Activated CD8-positive, alpha-beta memory T cell treated with anti-CD3 and anti-CD28 coated beads for 24 hours (primary cell): ENCODE results near the gene DLX3.

Experiments
- DNase-seq: peaks from one replicate; pipeline ENCODE4 v3.0.0-alpha.2; 2020

Gene DLX3

GRCh38 chr17:49952912-49953497 lies 42.0 kb downstream of the DLX3 start:
- no peak for DNase-seq

DNA sequence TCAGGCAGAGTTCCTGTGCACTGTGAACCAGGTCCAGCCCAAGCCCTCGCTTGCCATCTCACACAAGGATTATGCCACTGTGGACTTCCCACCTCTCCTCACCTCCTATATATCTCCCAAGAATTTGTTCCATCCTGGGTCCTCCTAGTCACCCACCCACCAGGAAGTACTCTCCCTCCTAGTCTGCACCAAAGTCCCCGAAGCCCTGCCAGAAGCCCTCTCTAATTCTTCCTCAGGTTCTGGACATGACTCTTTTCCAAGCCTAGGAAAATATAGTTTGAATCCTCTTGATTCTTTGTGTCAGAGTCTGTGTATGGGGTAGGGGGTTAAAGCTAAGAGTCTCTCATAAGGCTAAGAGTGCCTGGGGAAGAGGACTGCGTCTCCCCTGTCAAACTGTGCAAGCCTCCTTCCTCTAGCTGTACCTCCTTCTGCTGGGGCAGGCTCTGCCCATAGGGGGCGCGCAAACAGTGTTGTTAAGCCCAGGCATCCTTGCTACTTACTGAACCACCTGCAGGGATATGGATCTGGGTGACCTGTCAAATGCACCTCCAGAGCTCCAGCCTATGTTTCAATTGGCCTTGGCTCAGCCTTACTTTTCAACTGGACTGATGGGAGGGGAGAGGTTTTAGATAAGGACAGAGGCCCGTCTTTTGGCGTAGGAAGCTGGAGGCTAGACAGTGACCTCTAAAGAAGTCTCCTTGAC lies 42.7 kb downstream of the DLX3 start:
- DNase-seq, result peak; percentile 92

- DNase-seq, result no peak
Measured at GRCh38 chr17:49951362-49952082, 43.5 kb downstream of the DLX3 start.

DNA sequence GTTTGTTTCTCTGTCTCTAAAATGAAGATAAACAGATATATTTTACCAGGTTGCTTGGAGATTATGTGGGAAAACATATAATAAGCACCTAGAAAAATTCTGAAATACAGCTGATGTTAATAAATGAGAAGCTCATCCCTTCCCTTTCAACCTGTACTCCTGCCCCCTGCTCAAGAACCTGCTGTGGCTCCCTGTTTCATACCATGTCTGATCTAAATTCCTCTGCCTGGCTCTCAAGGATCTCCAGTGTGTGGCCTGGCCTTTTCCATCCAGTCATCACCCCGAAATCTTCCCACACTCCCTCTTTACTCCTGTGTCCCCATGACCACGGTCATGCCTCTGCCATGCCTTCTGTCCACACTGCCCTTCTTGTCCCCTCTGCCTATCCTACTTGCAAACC lies 45.4 kb downstream of the DLX3 start:
- no peak for DNase-seq

DNA sequence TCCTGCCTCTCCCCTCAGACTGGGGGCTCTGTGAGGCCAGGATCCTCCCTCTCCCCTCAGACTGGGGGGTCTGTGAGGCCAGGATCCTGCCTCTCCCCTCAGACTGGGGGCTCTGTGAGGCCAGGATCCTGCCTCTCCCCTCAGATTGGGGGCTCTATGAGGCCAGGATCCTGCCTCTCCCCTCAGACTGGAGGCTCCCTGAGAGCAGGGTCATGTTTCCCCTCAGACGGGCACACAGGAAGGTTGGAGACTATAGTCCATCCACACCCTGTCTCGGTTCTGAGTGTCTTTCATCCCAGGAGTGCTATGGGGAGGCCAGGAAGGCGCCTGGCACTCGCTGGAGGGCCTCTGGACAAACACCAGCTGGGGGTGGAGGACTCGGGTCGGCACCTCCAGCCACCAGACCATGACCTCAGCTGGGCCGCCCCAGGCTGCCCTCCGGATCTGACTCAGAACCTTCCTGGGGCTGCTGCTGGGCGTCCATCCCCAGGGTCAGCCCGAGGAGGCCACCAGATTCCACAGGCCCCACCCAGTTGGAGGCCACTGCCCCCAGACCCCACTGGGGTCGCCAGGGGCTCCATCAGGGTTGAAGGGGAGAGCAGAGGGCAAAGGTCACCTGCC lies 48.0 kb downstream of the DLX3 start:
- DNase-seq, result no peak

DNA sequence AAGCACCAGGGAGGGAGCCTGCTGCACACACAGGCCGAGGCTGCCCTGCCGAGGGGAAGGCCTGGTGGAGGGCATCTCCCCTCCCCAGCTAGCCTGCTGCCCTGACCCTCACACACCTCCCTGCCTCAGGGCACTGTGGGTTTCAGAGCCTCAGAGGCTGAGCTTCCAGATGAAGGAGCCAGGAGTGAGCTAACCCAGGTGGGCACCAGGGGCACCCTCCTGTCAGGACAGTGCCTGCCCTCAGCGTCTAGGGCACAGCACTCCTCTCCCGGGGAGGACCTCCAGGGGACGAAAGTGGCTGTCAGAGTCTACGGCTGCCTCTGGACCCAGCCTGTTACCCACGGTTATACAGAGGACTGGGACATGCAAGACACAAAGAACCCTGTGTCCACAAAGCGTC lies 48.8 kb downstream of the DLX3 start:
- no peak for DNase-seq

DNA sequence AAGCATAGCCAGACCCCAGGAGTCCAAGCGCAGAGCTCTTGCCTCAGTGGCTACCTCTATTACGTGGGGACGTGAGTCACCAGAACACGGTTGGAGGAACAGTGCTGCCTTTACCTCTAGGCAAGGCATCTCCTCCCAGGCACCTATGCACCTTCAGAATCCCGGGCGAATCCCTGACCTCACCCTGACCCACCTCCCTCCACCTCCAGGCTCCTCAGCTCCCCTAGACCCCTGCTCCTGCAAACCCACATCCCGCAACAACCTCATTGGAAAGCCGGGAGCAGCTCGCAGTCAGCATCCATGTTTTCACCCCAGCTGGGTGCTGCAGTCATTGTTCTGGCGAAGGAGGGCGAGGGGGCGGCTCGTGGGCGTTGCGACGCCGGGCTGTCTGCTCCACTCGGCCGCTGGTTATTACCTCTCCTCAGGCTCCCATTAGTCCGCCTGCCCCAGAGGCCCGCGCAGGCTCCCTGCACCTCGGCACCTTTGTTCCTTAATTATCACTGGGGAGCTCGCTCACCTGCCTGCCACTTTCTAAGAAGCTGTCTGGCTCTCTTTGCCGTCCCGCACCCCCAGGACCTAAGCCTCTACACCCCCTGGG lies 50.7 kb downstream of the DLX3 start:
- DNase-seq, result no peak

GRCh38 chr17:49942947-49943346 lies 52.1 kb downstream of the DLX3 start:
- DNase-seq, result no peak

- DNase-seq, result no peak
Measured at GRCh38 chr17:49941427-49941826, 53.6 kb downstream of the DLX3 start.
